Neuronal stem cell (in vitro differentiated cells): ENCODE results near the gene CFAP73.

ENCODE experiments used
- DNase-seq: peaks from one replicate; pipeline ENCODE4 v3.0.0-alpha.2; 2013; ENCODE audit warnings: low spot score
- H2AFZ ChIP-seq: one replicate; pipeline ENCODE4 v1.6.1; 2013; ENCODE audit warnings: mild to moderate bottlenecking, low read length, inconsistent platforms
- H2AK5ac ChIP-seq: 2 replicates; pipeline ENCODE4 v1.6.1; 2013; ENCODE audit warnings: low read depth, mild to moderate bottlenecking, inconsistent platforms, low read length, moderate library complexity, mixed read lengths
- H2BK120ac ChIP-seq: 2 replicates; pipeline ENCODE4 v1.6.1; 2013; ENCODE audit warnings: low read depth, mild to moderate bottlenecking, inconsistent platforms, low read length, moderate library complexity, mixed read lengths
- H2BK12ac ChIP-seq: one replicate; pipeline ENCODE4 v1.6.1; 2013; ENCODE audit warnings: low read length, inconsistent platforms
- H2BK15ac ChIP-seq: 2 replicates; pipeline ENCODE4 v1.6.1; 2013; ENCODE audit warnings: mild to moderate bottlenecking, low read length, inconsistent platforms, mixed read lengths
- H2BK5ac ChIP-seq: one replicate; pipeline ENCODE4 v1.6.1; 2013; ENCODE audit warnings: inconsistent platforms, mild to moderate bottlenecking, low read length, moderate library complexity
- H3K14ac ChIP-seq: one replicate; pipeline ENCODE4 v1.6.1; 2013; ENCODE audit warnings: low read length, inconsistent platforms
- H3K18ac ChIP-seq: 2 replicates; pipeline ENCODE4 v1.6.1; 2013; ENCODE audit warnings: low read length, inconsistent platforms
- H3K23ac ChIP-seq: 2 replicates; pipeline ENCODE4 v1.6.1; 2013; ENCODE audit warnings: low read depth, mild to moderate bottlenecking, mixed read lengths, low read length, inconsistent platforms; ENCODE audit not compliant: poor library complexity
- H3K27ac ChIP-seq: replicated peaks from 3 replicates; pipeline ENCODE4 v1.5.1; 2013; ENCODE audit warnings: low read length, inconsistent platforms
- H3K27me3 ChIP-seq, 3 experiments: 2 replicates each; pipeline ENCODE4 v1.6.1; 2013; ENCODE audit warnings: low read length in 3 of 3, mild to moderate bottlenecking in 2 of 3, inconsistent platforms in 1 of 3, low read depth in 1 of 3, mixed read lengths in 1 of 3, moderate library complexity in 1 of 3; ENCODE audit not compliant: control insufficient read depth in 3 of 3, insufficient read depth in 3 of 3
- H3K36me3 ChIP-seq, 2 donors: replicated peaks in 1 of 2; 2 replicates each; pipeline ENCODE4 v1.6.1; 2013; ENCODE audit warnings: low read length in 2 of 2; ENCODE audit not compliant: control insufficient read depth in 2 of 2, insufficient read depth in 2 of 2
- H3K4ac ChIP-seq: 2 replicates; pipeline ENCODE4 v1.6.1; 2013; ENCODE audit warnings: inconsistent platforms, mild to moderate bottlenecking, low read length, moderate library complexity
- H3K4me1 ChIP-seq, 2 donors: 1 replicate in 1 of 2; 2 replicates in 1 of 2; pipeline ENCODE4 v1.6.1; 2013; ENCODE audit warnings: low read length in 2 of 2, low read depth in 1 of 2; ENCODE audit not compliant: control insufficient read depth in 2 of 2, insufficient read depth in 1 of 2
- H3K4me2 ChIP-seq: one replicate; pipeline ENCODE4 v1.6.1; 2013; ENCODE audit warnings: mild to moderate bottlenecking, low read length, inconsistent platforms; ENCODE audit not compliant: insufficient read depth, poor library complexity, severe bottlenecking
- H3K4me3 ChIP-seq, 2 donors: 2 replicates each; pipeline ENCODE4 v1.5.1; 2013; ENCODE audit warnings: low read length in 2 of 2, mild to moderate bottlenecking in 2 of 2, inconsistent platforms in 1 of 2, moderate library complexity in 1 of 2
- H3K79me1 ChIP-seq: one replicate; pipeline ENCODE4 v1.6.1; 2013; ENCODE audit warnings: low read depth, mild to moderate bottlenecking, inconsistent platforms, low read length, moderate library complexity
- H3K9ac ChIP-seq: one replicate; pipeline ENCODE4 v1.6.1; 2013; ENCODE audit warnings: mild to moderate bottlenecking, low read depth, low read length, inconsistent platforms; ENCODE audit not compliant: poor library complexity
- H3K9me3 ChIP-seq, 2 donors: replicated peaks in 1 of 2; 2 replicates each; pipeline versions ENCODE3 to v1.6.1; 2013; ENCODE audit warnings: low read length in 2 of 2, mild to moderate bottlenecking in 2 of 2, inconsistent platforms in 1 of 2, low read depth in 1 of 2, mixed read lengths in 1 of 2, moderate library complexity in 1 of 2; ENCODE audit not compliant: control insufficient read depth in 2 of 2, insufficient read depth in 1 of 2
- H4K8ac ChIP-seq: one replicate; pipeline ENCODE4 v1.6.1; 2013; ENCODE audit warnings: low read depth, mild to moderate bottlenecking, inconsistent platforms, low read length, moderate library complexity
- H4K91ac ChIP-seq: one replicate; pipeline ENCODE4 v1.6.1; 2013; ENCODE audit warnings: low read length, low read depth, mild to moderate bottlenecking, inconsistent platforms; ENCODE audit not compliant: poor library complexity
- WGBS, 2 donors: extraction: QIAGEN DNeasy Blood & Tissue Kit; methylation state at CpG; one replicate each; pipeline ENCODE4 v1.1.7; 2013; ENCODE audit warnings: missing lambda C conversion rate in 2 of 2, mixed read lengths in 1 of 2; ENCODE audit not compliant: insufficient read length in 2 of 2, insufficient replicate concordance in 1 of 2; ENCODE audit errors: extremely low coverage in 2 of 2; 5-methylcytosine and 5-hydroxymethylcytosine counted together

CFAP73 gene

DNA sequence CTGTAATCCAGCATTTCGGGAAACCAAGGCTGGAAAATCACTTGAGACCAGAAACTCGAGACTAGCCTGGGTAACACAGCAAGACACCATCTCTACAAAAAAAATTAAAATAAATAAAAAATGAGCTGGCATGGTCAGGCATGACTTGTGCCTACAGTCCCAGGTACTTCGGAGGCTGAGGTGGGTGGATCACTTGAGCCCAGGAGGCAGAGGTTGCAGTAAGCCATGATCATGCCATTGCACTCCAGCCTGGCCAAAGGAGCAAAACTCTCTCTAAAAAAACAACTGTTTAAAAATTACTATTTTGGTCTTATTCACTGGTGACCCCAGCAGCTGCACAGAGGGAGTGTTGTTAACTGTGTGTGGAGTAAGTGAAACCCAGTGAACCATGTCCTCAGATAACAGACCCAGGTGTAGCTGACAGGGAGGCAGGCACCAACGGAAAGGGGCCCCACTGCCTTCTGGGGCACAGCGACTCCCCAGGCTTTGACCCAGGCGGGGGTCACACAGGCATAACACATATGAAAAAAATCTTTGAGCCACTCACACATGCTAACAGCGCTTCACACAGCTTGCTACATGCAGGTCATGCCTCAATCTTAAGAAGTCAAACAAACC, 23.7 kb downstream of the CFAP73 start:
- no peaks in the 10 kb centered on the region for H3K27me3 ChIP-seq
- no peak overlapping the region for H2BK120ac ChIP-seq
- no peak for DNase-seq
- H2BK15ac ChIP-seq, result no peak overlapping the region
- H3K4me3 ChIP-seq, result no peak overlapping the region
- no peak overlapping the region for H3K4me2 ChIP-seq
- no peak overlapping the region for H3K14ac ChIP-seq
- no peak overlapping the region for H3K9ac ChIP-seq
- no peak overlapping the region for H3K18ac ChIP-seq
- no peak overlapping the region for H3K23ac ChIP-seq
- no peak overlapping the region for H2BK5ac ChIP-seq
- no peak overlapping the region for H2AK5ac ChIP-seq
- no peak overlapping the region for H2AFZ ChIP-seq
- H3K4me1 ChIP-seq, result no peaks in the 10 kb centered on the region
- H3K79me1 ChIP-seq, result peaks cover 3% of the 10 kb centered on the region
- no peak overlapping the region for H3K4ac ChIP-seq
- peaks cover 54 to 95% of the 10 kb centered on the region in 2 donors for H3K36me3 ChIP-seq
- no peak overlapping the region for H2BK12ac ChIP-seq
- no peak overlapping the region for H3K27ac ChIP-seq
- WGBS, 2 donors, result no CpG with 5 or more reads among the region's 7 CpGs
- peaks cover 8 to 12% of the 10 kb centered on the region in 2 donors for H3K9me3 ChIP-seq
- no peak overlapping the region for H4K8ac ChIP-seq
- no peak overlapping the region for H4K91ac ChIP-seq

DNA sequence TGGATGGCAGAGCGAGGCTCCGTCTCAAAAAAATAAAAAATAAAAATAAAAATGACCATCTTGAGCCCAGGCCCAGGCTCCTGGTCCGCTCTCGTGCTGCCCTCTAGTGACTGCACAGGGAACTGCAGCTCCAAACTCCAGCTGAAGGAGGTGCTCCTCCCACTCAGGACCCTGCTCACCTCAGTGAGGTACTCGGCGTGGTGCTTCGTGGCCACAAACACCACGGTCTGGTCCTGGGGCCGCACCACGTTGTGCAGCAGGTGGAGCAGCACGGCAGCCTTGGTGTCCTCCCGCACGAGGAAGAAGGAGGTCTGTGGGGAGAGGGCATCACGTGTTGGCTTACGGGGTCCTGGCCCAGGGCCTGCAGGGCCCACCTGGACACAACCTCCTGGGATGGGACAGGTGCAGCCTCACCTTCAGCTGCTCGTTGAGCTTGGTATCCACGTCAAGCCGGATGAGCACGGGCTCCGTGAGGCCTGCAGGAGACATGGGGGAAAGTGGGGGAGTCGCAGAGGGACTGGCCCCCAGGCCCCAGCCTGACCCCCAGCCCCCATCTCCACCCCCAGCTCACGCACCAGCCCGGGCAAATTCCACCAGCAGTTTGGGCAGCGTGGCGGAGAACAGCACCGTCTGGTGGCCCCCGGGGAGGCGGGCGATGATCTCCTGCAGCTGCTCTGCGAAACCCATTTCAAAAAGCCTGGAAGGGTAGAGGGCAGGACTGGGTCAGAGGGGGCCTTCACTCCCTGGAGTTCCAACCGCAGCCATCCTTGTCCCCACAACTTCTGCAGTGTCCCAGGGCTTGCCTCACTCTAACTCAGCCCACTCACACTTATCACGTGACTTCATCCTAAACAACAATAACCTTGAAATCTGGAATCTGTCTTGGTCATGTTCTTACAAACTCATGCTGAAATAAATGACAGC, 25.2 kb downstream of the CFAP73 start:
- H3K79me1 ChIP-seq, result peaks cover 5% of the 10 kb centered on the region
- no peak overlapping the region for H2AFZ ChIP-seq
- H2BK12ac ChIP-seq, result no peak overlapping the region
- peak; percentile 59 for DNase-seq
- peaks cover 66 to 96% of the 10 kb centered on the region in 2 donors for H3K36me3 ChIP-seq
- H2BK5ac ChIP-seq, result no peak overlapping the region
- no peaks in the 10 kb centered on the region for H3K27me3 ChIP-seq
- no peak overlapping the region for H2BK15ac ChIP-seq
- peak overlapping the region; percentile 38 for H2AK5ac ChIP-seq
- peaks cover 9 to 12% of the 10 kb centered on the region in 2 donors for H3K9me3 ChIP-seq
- peak overlapping the region; percentile 99 for H4K8ac ChIP-seq
- no peak overlapping the region for H2BK120ac ChIP-seq
- H3K4ac ChIP-seq, result peak overlapping the region; percentile 47
- H3K9ac ChIP-seq, result peak overlapping the region; percentile 54
- H3K4me2 ChIP-seq, result no peak overlapping the region
- peak overlapping the region; percentile 86 for H3K23ac ChIP-seq
- H3K14ac ChIP-seq, result no peak overlapping the region
- peak overlapping the region; percentile 6 for H3K18ac ChIP-seq
- WGBS, 2 donors, result no CpG with 5 or more reads among the region's 32 CpGs
- no peak overlapping the region for H4K91ac ChIP-seq
- H3K4me3 ChIP-seq, result peak overlapping the region in 1 of 2 donors; percentile 57
- H3K27ac ChIP-seq, result no peak overlapping the region
- H3K4me1 ChIP-seq, result no peaks in the 10 kb centered on the region

DNA sequence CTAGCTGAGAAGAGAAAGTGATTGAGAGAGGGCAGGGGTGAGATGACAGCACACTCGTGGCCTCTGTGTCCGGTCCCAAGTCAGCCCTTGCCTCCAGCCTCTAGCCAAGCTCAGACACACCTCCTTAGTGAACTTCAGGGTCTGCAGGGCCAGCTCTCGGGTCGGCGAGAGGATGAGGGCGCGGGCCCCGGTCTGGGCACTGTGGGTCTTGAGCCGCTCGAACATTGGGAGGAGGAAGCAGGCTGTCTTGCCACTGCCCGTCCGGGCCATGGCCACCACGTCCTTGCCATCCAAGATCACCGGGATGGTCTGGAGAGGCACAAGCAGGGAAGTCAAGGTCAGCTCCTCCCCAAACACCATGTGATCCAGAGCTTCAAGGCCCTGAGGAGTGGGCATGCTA, 29.5 kb downstream of the CFAP73 start:
- H3K4me2 ChIP-seq, result no peak overlapping the region
- H3K23ac ChIP-seq, result no peak overlapping the region
- peaks cover 56 to 78% of the 10 kb centered on the region in 2 donors for H3K36me3 ChIP-seq
- H3K4me1 ChIP-seq, result no peaks in the 10 kb centered on the region
- no peak overlapping the region for H4K91ac ChIP-seq
- WGBS, 2 donors, result no CpG with 5 or more reads among the region's 14 CpGs
- no peak overlapping the region for H3K4ac ChIP-seq
- no peak overlapping the region for H2BK12ac ChIP-seq
- H4K8ac ChIP-seq, result no peak overlapping the region
- H3K4me3 ChIP-seq, result no peak overlapping the region
- no peak overlapping the region for H2AK5ac ChIP-seq
- no peak overlapping the region for H2BK15ac ChIP-seq
- no peaks in the 10 kb centered on the region for H3K27me3 ChIP-seq
- DNase-seq, result no peak
- no peak overlapping the region for H3K18ac ChIP-seq
- peaks cover 9 to 12% of the 10 kb centered on the region in 2 donors for H3K9me3 ChIP-seq
- peak overlapping the region; percentile 60 for H3K9ac ChIP-seq
- no peak overlapping the region for H2AFZ ChIP-seq
- no peak overlapping the region for H2BK120ac ChIP-seq
- H3K27ac ChIP-seq, result no peak overlapping the region
- no peak overlapping the region for H2BK5ac ChIP-seq
- H3K14ac ChIP-seq, result no peak overlapping the region
- peaks cover 10% of the 10 kb centered on the region for H3K79me1 ChIP-seq

DNA sequence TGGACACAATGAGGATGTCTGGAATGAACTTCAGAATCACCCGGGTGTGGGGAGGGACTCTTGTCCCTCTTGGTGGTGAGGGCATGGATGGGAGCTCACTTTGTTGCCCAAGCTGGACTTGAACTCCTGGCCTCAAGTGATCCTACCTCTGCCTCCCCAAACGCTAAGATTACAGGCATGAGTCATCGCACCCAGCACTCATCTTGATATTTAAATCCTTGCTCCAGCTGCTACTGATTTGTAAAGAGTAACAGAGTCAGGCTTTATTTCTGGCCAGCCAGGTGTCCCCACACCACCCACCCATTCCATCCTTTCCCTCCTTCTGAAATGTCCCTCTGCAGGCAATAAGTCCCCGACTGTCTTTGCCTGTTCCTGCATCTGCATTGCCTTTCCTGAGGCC, 30.8 kb downstream of the CFAP73 start:
- Histone ChIP-seq H3K36me3 (peaks cover 52 to 66% of the 10 kb centered on the region in 2 donors), H3K14ac (no peak overlapping the region), H3K9ac (no peak overlapping the region), H3K27ac (no peak overlapping the region), H4K8ac (peak overlapping the region; percentile 45), H2AFZ (no peak overlapping the region), H2BK12ac (no peak overlapping the region), H2AK5ac (no peak overlapping the region), H3K4me3 (no peak overlapping the region), H2BK15ac (no peak overlapping the region), H2BK5ac (no peak overlapping the region), H4K91ac (no peak overlapping the region), H3K27me3 (no peaks in the 10 kb centered on the region), H3K79me1 (peaks cover 8% of the 10 kb centered on the region), H3K4ac (no peak overlapping the region), H3K18ac (no peak overlapping the region), H3K23ac (no peak overlapping the region), H2BK120ac (no peak overlapping the region), H3K4me2 (no peak overlapping the region), H3K9me3 (peaks cover 9 to 12% of the 10 kb centered on the region in 2 donors), H3K4me1 (no peaks in the 10 kb centered on the region)
- no CpG with 5 or more reads among the region's 4 CpGs for WGBS, 2 donors
- DNase-seq, result no peak
